ENCODE data around the gene E2F6.

Gene E2F6

GRCh38 chr2:11421863-11422490 is 44.0 kb downstream of the E2F6 start:
- ATAC-seq (ENCODE audit: low read depth) (no peak), DNase-seq (ENCODE audit: low spot score in 2 of 2) (no peak)
- H3K36me3 Mint-ChIP-seq, result no peaks in the 10 kb centered on the region
- no peak overlapping the region for H3K27ac Mint-ChIP-seq
- peaks cover 5% of the 10 kb centered on the region for H3K9me3 Mint-ChIP-seq
- H3K27me3 Mint-ChIP-seq, result no peaks in the 10 kb centered on the region
- H3K4me3 Mint-ChIP-seq, result no peak overlapping the region
- no peaks in the 10 kb centered on the region for H3K4me1 Mint-ChIP-seq

GRCh38 chr2:11420671-11421070 is 45.3 kb downstream of the E2F6 start:
- Mint-ChIP-seq H3K27ac (no peak overlapping the region), H3K4me1 (no peaks in the 10 kb centered on the region), H3K4me3 (no peak overlapping the region), H3K36me3 (no peaks in the 10 kb centered on the region), H3K9me3 (peaks cover 5% of the 10 kb centered on the region), H3K27me3 (no peaks in the 10 kb centered on the region)
- no peak for ATAC-seq (ENCODE audit: low read depth)
- DNase-seq (ENCODE audit: low spot score in 2 of 2), result no peak

GRCh38 chr2:11420190-11420589 is 45.8 kb downstream of the E2F6 start:
- Mint-ChIP-seq H3K36me3 (no peaks in the 10 kb centered on the region), H3K27ac (no peak overlapping the region), H3K4me1 (no peaks in the 10 kb centered on the region), H3K9me3 (peaks cover 5% of the 10 kb centered on the region), H3K4me3 (no peak overlapping the region), H3K27me3 (peaks cover 1% of the 10 kb centered on the region)
- no peak for ATAC-seq (ENCODE audit: low read depth)
- DNase-seq (ENCODE audit: low spot score in 2 of 2), result no peak

GRCh38 chr2:11419781-11420180 is 46.2 kb downstream of the E2F6 start:
- H3K9me3 Mint-ChIP-seq, result peaks cover 5% of the 10 kb centered on the region
- ATAC-seq (ENCODE audit: low read depth) (no peak), DNase-seq (ENCODE audit: low spot score in 2 of 2) (no peak)
- peaks cover 1% of the 10 kb centered on the region for H3K27me3 Mint-ChIP-seq
- no peaks in the 10 kb centered on the region for H3K4me1 Mint-ChIP-seq
- H3K36me3 Mint-ChIP-seq, result no peaks in the 10 kb centered on the region
- H3K27ac Mint-ChIP-seq, result no peak overlapping the region
- no peak overlapping the region for H3K4me3 Mint-ChIP-seq

- DNase-seq (ENCODE audit: low spot score in 2 of 2), result no peak
- Mint-ChIP-seq H3K9me3 (peaks cover 5% of the 10 kb centered on the region), H3K4me3 (no peak overlapping the region)
These were observed 47.9 kb downstream of the E2F6 start for GRCh38 chr2:11417946-11418585.

GRCh38 chr2:11416931-11417330 is 49.0 kb downstream of the E2F6 start:
- H3K9me3 Mint-ChIP-seq, result peaks cover 5% of the 10 kb centered on the region
- ATAC-seq (ENCODE audit: low read depth), result no peak
- H3K4me1 Mint-ChIP-seq, result no peaks in the 10 kb centered on the region
- peaks cover 11% of the 10 kb centered on the region for H3K27me3 Mint-ChIP-seq
- H3K36me3 Mint-ChIP-seq, result peaks cover 1% of the 10 kb centered on the region
- no peak overlapping the region for H3K4me3 Mint-ChIP-seq
- H3K27ac Mint-ChIP-seq, result no peak overlapping the region
- DNase-seq (ENCODE audit: low spot score in 2 of 2), result no peak

More at GRCh38 chr2:11417946-11418585, 47.9 kb downstream of the E2F6 start:
- Mint-ChIP-seq H3K36me3 (peaks cover 1% of the 10 kb centered on the region), H3K27ac (no peak overlapping the region), H3K4me1 (no peaks in the 10 kb centered on the region), H3K27me3 (peaks cover 8% of the 10 kb centered on the region)
- ATAC-seq (ENCODE audit: low read depth), result no peak

- ATAC-seq (ENCODE audit: low read depth) (no peak), DNase-seq (ENCODE audit: low spot score in 2 of 2) (no peak)
- Mint-ChIP-seq H3K9me3 (peaks cover 5% of the 10 kb centered on the region), H3K4me3 (no peak overlapping the region), H3K27me3 (peaks cover 11% of the 10 kb centered on the region), H3K4me1 (no peaks in the 10 kb centered on the region), H3K36me3 (peaks cover 1% of the 10 kb centered on the region), H3K27ac (no peak overlapping the region)
These were observed 49.8 kb downstream of the E2F6 start for GRCh38 chr2:11416186-11416585.

- H3K27me3 Mint-ChIP-seq, result peaks cover 14% of the 10 kb centered on the region
- no peaks in the 10 kb centered on the region for H3K4me1 Mint-ChIP-seq
- H3K36me3 Mint-ChIP-seq, result peaks cover 1% of the 10 kb centered on the region
- H3K27ac Mint-ChIP-seq, result no peak overlapping the region
- no peak for ATAC-seq (ENCODE audit: low read depth)
- H3K4me3 Mint-ChIP-seq, result no peak overlapping the region
- H3K9me3 Mint-ChIP-seq, result peaks cover 5% of the 10 kb centered on the region
- no peak for DNase-seq (ENCODE audit: low spot score in 2 of 2)
These were observed 51.4 kb downstream of the E2F6 start for GRCh38 chr2:11414372-11415124.

- ATAC-seq (ENCODE audit: low read depth), result no peak
- H3K4me3 Mint-ChIP-seq, result no peak overlapping the region
- H3K4me1 Mint-ChIP-seq, result no peaks in the 10 kb centered on the region
- no peak for DNase-seq (ENCODE audit: low spot score in 2 of 2)
- no peaks in the 10 kb centered on the region for H3K9me3 Mint-ChIP-seq
- no peak overlapping the region for H3K27ac Mint-ChIP-seq
- peaks cover 1% of the 10 kb centered on the region for H3K36me3 Mint-ChIP-seq
- peaks cover 14% of the 10 kb centered on the region for H3K27me3 Mint-ChIP-seq
These were observed 53.5 kb downstream of the E2F6 start for GRCh38 chr2:11412449-11412810.

GRCh38 chr2:11411768-11412448 is 54.1 kb downstream of the E2F6 start:
- H3K4me1 Mint-ChIP-seq, result peaks cover 2% of the 10 kb centered on the region
- peaks cover 1% of the 10 kb centered on the region for H3K36me3 Mint-ChIP-seq
- H3K27me3 Mint-ChIP-seq, result peaks cover 15% of the 10 kb centered on the region
- H3K27ac Mint-ChIP-seq, result no peak overlapping the region
- DNase-seq (ENCODE audit: low spot score in 2 of 2) (no peak), ATAC-seq (ENCODE audit: low read depth) (no peak)
- H3K4me3 Mint-ChIP-seq, result peak overlapping the region; percentile 54
- H3K9me3 Mint-ChIP-seq, result no peaks in the 10 kb centered on the region

- Mint-ChIP-seq H3K27ac (no peak overlapping the region), H3K9me3 (no peaks in the 10 kb centered on the region), H3K4me1 (peaks cover 2% of the 10 kb centered on the region), H3K27me3 (peaks cover 15% of the 10 kb centered on the region), H3K36me3 (peaks cover 1% of the 10 kb centered on the region), H3K4me3 (no peak overlapping the region)
- no peak for DNase-seq (ENCODE audit: low spot score in 2 of 2)
- ATAC-seq (ENCODE audit: low read depth), result no peak
These were observed 54.7 kb downstream of the E2F6 start for GRCh38 chr2:11411244-11411643.

- ATAC-seq (ENCODE audit: low read depth) (no peak), DNase-seq (ENCODE audit: low spot score in 2 of 2) (no peak)
- Mint-ChIP-seq H3K36me3 (peaks cover 1% of the 10 kb centered on the region), H3K27ac (no peak overlapping the region), H3K27me3 (peaks cover 14% of the 10 kb centered on the region), H3K9me3 (no peaks in the 10 kb centered on the region), H3K4me3 (no peak overlapping the region), H3K4me1 (peaks cover 2% of the 10 kb centered on the region)
These were observed 55.9 kb downstream of the E2F6 start for GRCh38 chr2:11410101-11410500.

GRCh38 chr2:11409572-11409959 is 56.4 kb downstream of the E2F6 start:
- Mint-ChIP-seq H3K27me3 (peaks cover 14% of the 10 kb centered on the region), H3K36me3 (peaks cover 1% of the 10 kb centered on the region), H3K9me3 (no peaks in the 10 kb centered on the region), H3K4me3 (no peak overlapping the region), H3K4me1 (peaks cover 2% of the 10 kb centered on the region), H3K27ac (no peak overlapping the region)
- ATAC-seq (ENCODE audit: low read depth), result no peak
- DNase-seq (ENCODE audit: low spot score in 2 of 2), result no peak

- DNase-seq (ENCODE audit: low spot score in 2 of 2) (no peak), ATAC-seq (ENCODE audit: low read depth) (no peak)
- Mint-ChIP-seq H3K9me3 (no peaks in the 10 kb centered on the region), H3K27ac (no peak overlapping the region), H3K4me1 (peaks cover 2% of the 10 kb centered on the region), H3K4me3 (no peak overlapping the region), H3K27me3 (peaks cover 11% of the 10 kb centered on the region), H3K36me3 (peaks cover 1% of the 10 kb centered on the region)
These were observed 56.9 kb downstream of the E2F6 start for GRCh38 chr2:11408959-11409571.
